DMS 273 (cell line): Measurements from ENCODE around the gene ADAM29.
"Not testable (repeated sequence)": the region's sequence is repeated elsewhere in the genome, so short reads cannot be mapped to it uniquely, and the experiment has no call there.

ENCODE experiments used
- DNase-seq: peaks from one replicate; lab custom pipeline; 2025; ENCODE audit not compliant: unreplicated experiment; lab: John Stamatoyannopoulos, UW

The ADAM29 gene

DNA sequence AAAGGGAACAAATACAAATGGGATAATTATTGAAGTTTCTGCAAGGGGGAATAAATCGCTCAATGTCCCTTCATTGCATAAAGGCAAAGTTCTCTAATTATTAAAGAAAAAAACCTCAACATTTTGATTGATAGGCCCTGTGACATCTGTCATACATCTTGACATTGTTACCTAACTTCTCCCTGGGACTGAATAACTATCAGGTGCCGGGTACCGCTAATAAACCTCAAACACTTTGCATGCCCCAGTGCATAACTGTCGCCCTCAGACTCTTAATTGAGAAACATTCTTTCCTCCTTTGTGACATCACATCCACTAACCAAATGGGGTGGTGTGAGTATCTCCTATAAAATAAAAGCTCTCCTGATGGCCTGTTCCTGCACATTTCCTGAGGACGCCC lies at the start of gene ADAM29:
ADAM29 (plus strand) TSS at position 301 of the 400 bp plus-strand sequence. CDS start 57,168 bp downstream, outside the sequence.
- no peak for DNase-seq

DNA sequence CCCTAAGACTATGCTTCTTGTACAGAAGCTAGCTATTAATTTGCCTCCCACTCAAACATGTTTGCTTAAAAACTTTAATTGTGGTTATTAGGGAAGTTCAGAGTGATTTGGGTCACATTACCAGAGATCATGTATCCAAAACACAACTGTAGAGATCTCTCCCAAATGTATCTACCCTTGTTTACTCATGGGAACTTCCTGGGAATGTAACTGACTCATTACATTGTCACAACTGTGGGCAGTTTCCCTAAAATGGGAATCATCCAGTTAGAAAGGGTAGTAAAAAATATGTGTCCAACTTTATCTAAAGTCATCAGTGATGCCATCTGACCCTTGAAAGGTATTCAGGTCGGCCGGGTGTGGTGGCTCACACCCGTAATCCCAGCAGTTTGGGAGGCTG lies 48.8 kb upstream of the ADAM29 start:
- DNase-seq, result no peak

DNA sequence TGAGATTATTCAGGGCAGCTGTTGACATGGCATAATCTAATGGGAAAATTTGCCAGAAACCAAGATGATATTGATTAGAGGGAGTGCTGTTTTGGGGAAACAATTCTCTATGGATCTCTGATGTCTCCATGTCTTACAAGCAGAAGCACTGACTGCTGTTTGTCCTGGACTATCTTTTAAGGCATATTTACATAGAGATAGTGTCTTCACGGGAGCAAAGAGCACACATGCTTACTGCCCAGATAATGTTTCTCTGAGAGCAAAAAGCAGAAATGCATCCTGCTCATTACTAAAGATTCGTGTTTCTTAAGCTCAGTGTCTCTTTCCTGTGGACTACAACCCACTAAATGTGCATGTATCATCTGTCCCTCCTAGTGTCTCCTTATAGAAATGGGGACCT lies 47.8 kb upstream of the ADAM29 start:
- DNase-seq, result no peak

DNA sequence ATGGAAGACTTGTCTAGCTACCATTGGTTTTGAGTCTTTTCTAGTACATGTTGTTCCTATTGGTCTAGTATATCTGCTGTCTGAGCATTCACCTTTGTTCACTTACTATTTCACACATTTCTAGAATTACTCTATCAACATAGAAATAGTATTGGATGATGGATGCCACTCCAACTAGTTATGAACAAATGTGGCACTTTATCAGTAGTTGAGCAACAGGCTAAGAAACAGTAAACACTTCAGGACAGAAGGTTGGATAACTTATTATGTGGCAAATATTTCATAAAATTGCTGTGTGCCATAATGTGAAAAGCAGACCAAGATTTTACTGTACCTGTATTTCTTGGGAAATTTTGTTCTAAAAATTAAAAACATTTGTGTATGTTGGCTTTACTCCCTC lies 46.8 kb upstream of the ADAM29 start:
- DNase-seq, result no peak

DNA sequence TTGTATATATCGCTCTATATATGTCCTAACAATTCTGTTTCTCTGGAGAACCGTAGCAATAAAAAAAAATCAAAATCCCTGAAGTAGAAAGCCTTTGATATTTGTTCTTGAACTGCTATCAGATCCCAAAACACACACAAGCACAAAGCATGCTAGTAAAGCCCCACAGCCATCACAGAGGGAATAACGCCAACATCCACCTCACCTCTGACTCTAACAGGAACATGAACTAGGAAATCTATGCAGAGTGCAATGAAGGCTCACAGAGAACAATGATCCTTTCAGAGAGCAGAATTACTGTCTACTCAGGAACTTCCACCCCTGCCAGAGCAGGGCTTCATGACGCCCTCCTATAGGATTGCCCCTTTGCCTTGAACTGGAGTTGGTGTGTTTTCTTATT lies 45.0 kb upstream of the ADAM29 start:
- not testable (repeated sequence) for DNase-seq

DNA sequence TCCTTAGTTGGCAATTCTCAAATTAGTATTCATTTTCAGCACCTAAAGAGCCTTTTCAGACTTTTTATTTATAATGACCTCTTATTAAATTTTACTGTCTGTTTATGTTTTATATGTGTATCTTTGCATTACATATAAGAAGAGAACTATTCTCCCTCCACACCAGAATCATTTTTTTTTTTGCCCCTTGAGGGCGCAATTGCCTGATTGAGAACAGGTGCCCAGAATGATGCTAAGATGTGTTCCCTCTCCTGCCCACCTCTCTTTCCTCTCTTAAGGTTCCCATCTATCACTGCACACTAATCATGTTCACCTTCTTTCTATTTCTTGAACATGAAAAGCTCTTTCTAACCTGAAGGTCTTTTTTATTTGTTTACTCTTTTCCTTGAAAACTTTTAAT lies 44.2 kb upstream of the ADAM29 start:
- peak; percentile 28 for DNase-seq

DNA sequence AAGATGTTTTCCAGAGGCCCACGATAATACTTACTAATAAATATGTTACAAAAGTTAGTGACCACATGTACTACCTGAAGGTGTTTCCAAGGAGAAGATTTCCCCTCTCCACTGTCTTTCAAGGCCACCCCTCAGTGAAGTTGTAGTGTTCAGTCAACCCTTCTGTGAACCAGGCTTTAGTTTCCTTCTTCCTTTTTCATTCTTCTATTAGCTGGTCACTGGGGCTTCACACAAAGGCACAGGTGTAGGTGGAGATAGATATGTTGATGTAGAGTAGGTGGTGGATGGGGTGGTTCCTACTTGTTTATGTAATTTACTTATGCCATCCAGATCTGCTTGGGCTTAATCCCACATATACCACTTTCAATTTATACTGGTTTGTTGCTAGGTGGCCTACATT lies 43.3 kb upstream of the ADAM29 start:
- DNase-seq, result no peak

DNA sequence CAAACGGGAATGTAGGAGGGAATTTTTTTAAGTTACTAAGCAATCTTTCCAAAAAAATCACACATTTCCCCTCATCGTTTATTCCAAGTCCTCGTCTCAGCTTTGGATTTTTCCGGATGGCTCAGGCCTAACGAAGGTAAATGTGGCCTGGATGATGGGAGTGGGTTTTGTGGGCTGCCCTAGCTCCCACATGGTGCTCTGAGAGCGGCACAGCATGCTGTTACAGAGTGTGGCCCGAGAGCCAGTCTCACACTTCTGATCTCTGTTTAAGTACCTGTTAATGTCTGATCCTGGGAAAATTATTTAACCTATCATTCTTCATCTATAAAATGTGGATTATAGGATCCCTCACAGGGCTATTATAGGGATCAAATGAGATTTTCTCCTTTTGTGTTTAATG lies 38.2 kb upstream of the ADAM29 start:
- no peak for DNase-seq

DNA sequence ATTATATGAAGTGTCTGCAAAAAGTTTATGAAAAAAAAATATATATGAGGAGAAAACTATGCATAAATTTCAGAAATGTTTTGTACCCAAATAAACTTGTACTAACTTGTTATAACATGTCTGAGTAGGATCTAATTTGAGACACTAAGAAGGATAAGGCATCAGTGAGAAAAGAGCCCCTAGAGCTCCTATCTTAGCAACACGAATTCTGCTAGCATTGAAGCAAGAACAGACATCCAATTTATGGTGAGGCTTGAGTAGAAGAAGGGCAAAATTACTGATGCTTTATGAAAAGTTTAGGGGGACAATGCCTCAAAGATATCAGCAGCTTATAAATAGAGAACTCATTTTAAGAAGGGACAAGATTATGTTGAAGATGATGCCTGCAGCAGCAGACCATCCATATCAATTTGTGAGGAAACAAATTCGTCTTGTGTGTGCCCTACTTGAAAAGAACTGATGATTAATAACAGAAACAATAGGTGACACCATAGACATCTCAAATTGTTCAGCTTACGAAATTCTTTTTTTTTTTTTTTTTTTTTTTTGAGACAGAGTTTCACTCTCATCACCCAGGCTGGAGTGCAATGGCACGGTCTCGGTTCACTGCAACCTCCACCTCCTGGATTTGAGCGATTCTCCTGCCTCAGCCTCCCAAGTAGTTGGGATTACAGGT lies 35.7 kb upstream of the ADAM29 start:
- no peak for DNase-seq

DNA sequence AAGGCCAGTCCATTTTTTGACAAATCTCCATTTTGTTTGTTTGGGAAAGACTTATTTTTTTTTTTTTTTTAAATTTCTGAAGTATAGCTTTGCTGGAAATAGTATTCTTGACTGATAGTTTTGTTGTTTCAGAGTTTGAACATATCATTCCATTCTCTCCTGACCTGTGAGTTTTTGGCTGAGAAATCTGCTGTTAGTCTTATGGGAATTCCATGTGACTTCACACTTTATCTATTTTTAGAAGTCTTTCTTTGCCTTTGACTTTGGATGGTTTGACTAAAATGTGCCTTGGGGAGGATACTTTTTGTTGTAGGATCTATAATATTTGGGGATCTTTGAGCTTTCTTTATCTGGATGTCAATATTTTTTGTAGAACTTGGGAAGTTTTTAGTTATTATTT lies 10.7 kb upstream of the ADAM29 start:
- DNase-seq, result no peak

DNA sequence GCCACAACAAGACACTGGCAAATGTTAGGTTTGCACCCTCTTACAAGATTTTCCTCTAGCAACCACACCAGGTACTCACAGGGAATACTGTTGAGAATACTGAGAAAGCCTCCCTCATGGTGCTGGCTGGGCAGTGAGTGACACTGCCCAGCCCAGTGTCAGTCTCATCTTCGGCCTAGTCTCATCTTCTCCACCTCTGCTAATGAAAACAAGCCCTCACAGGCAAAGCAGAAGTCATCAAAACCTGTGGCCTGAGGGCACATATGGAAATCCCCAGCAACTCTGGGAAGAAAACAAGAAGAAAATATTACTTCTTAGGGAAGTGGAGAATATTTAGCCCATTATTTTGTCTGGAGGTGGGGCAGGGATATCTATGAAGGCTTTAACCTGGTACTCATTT lies 7.9 kb upstream of the ADAM29 start:
- DNase-seq, result no peak

DNA sequence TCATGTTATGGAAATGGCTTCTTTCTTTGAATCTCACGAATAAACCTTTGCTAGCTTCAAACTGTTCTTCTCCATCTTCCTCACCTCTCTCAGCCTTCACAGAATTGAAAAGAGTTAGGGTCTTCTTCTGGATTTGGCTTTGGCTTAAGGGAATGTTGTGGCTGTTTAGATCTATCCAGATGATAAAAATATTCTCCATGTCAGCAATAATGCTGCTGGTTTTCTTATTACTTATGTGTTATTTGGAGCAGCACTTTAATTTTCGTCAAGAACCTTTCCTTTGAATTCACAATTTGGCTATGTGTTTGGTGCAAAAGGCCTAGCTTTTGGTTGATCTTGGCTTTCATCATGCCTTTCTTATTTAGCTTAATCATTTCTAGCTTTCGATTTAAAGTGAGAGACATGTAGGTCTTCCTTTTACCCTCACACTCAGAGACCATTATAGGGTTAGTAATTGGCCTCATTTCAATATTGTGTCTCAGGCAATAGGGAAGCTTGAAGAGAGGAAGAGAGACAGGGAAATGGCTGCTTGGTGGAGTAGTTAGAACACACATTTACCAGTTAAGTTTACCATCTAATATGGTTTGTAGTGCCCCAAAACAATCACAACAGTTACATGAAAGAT lies 5.1 kb upstream of the ADAM29 start:
- no peak for DNase-seq

DNA sequence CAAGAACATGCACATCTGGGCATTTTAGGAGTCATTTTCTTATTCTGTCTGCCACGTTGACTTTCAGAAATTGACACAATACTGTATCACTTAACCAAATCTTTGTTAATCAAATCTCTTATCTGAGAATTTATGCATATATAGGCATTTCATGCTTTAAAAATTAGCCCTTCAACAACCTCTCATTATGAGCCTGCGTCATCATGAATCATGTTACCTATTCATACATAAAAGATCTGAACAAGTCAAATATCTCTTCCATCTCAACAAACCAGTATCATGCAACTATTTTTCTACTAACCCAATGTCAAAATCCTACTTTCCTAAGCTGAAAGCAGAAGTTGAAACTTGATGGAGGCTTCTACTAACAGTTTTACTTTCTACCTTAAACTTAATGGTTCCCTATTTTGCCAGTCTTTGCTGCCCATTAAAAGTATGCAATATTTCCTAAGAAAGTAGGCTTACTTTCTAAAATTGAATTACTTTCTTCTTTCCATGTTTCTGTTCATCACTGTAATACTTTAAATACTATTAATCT lies 1.8 kb downstream of the ADAM29 start:
- no peak for DNase-seq

DNA sequence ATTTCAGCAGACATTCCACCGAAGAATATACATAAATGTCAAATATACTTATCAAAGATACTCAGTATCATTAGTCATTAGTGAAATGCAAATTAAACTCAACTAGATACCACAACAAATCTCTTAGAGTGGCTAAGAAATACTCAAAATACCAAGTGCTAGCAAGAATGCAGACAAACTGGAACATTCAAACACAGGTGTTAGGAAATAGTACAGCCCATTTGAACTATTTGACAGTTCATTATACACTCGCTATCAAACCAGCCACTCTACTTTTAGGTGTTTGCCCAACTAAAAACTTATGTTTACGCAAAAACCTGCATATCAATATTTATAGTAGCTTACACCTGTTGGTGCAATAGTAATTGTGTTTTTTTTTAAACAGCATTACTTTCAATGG lies 8.8 kb downstream of the ADAM29 start:
- DNase-seq, result no peak

DNA sequence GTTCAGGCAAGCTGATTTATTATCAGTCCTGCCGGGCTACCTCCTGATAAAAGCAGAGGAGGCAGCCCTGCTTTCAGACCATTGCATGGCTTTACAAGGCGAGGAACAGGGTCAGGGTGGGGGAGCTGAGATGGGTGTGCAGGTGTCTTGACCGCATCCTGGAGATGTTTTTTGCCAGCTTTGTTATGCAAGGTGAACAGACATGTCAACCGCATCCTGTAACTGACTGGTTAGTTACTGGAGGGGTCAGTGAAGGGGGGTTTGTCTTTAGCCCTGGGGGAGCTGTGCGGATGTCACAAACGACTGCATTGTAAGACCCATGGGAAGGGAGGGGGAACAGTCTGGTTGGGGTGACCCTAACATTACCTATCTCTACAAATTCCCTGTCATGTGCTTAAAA lies 10.0 kb downstream of the ADAM29 start:
- no peak for DNase-seq

DNA sequence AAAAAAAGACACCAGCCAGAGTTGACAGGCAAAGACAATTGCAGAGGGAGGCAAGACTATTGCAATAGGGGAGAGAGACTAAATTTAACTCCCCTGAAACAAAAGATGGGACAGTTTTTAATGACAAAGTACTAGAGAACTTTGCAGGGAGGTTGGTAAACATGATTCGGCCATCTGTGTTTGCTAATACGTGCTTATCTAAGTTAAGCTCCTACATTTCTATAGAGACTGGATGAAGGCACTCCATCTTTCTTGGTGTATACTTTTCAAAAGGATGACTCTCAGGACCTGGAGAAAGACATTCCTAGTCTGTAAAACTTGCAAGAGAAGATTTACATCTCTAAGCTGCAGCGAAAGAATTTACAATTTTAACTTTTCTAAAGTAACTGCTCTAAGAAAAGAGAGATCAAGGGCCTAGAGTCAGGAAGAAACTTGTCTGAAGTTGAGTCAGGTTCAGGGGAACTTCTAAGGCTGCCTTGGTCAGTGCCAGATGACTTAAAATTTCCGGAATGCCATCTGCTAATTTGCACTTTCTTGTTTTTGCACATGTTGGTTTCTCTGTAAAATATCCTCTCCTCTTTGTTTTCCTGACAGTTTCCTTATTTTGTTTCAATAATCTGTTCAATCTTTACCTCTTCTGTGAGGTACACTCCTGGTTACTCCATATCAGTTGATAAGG lies 10.6 kb downstream of the ADAM29 start:
- no peak for DNase-seq

DNA sequence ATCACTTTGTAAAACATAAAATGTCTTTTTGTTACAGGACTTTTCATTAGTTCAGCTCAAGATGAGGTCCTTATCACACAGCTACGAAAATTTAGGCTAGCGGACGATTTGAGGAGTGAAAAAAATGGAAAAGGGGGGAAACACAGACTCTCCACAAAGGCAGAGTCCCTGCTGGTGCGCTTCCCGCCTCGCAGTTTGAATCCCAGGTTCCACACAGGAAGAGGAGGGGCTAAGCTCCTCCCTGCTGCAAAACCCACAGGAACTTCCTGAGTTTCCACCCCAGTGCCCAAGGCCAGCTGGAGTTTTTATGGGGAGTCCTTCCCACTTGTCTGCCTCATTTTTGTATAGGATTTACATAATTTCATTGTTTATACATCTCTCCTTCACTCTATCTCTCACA lies 11.2 kb downstream of the ADAM29 start:
- peak; percentile 0 for DNase-seq

DNA sequence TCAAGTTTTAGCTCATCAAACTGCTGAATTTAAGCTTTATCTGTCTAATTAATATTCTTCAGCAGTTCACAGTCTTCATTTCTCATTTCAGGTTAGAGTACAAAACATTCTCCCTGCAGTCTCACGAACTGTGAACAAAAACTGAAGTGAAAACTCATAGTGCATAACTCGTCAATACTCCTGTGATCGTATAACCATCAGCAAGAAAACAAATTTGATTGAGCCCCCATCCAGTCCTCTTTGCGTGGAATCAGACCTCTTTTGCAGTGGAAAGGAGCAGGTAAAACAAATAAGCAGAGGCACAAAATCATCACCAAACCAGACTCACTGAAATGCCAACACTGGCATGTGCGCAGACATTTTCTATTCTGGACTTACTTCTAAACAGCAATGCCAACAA lies 12.7 kb downstream of the ADAM29 start:
- DNase-seq, result no peak

DNA sequence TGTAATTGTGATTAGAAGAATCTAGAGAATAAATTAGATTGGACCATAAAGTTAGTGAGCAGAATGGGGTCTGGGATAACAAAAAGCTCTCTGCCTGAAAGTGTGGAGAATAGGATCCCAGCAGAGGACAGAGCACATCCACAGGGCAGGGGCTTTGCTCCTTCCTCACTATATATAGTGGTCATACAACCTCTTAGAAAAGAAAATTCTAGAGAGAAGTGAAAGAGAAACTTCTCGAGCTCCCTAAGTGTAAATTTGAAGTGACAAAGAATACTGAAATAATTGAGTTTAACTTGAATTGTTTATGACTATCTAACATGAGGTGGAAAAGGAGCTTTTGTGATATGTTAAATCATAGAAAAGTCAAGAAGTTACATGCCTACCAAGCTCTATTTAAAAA lies 14.9 kb downstream of the ADAM29 start:
- DNase-seq, result no peak

DNA sequence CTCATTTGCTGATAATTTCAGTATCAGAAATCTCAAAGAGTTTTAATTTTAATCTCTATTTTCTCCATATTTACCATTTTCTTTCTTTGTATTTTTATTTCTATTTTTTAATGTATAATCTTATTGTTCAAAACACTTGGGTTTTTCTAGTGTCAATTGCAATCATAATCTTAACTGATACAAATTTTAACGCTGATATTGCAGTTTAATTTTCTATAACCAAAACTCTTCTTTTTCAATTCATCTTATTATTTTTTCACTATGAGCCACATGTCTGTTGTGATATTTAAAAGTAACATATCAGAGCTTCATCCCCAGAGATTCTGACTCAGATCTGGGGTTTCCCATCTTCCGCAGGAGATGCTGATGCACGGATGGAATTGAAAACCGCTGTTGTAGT lies 16.2 kb downstream of the ADAM29 start:
- DNase-seq, result no peak

DNA sequence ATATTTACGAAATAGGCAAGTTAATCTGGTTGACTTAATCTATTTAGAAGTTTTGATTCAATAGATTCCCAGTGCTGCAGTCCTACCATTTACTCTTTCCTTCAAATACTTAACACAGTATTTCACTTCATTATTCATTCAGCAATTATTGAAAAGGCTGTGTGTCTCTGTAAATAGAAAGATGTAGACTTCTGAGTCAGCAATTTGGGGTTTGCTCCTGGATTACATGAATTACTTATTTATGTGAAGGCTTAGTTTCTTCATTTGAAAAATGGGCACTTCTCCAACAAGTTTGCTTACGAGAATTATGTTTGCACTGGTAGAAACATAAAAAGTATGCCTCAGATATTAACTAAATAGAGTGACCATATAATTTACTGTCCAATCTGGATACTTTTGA lies 17.4 kb downstream of the ADAM29 start:
- no peak for DNase-seq

DNA sequence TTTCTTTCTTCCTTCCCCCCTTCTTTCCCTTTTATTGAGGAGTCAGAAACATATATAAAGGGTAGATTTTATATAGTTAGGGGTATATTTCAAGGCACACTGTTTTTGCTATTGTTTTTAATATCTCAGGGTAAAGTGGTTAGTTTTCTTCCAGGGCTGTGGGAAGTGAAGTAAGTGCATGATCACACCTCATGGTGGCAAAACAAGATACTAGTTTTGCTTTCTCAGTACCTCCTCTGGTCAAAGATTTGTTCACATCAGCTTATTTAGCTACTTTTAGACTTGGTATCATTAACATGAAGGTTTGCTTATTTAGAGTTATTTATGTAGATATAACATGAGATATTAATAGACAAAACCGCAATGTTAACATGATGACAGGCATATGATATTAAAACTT lies 21.8 kb downstream of the ADAM29 start:
- DNase-seq, result no peak
